HG02588 (cell line): ENCODE measurements around the gene NIPAL4.

Experiments used
- ATAC-seq: cut with Tn5 transposase; IDR thresholded peaks from one replicate; pipeline ENCODE4 v1.9.1; 2021; ENCODE audit warnings: mild to moderate bottlenecking, moderate library complexity; ENCODE audit not compliant: unreplicated experiment

Gene NIPAL4

GRCh38 chr5:157514974-157515373, 55.0 kb downstream of the NIPAL4 start:
- ATAC-seq, result no peak

DNA sequence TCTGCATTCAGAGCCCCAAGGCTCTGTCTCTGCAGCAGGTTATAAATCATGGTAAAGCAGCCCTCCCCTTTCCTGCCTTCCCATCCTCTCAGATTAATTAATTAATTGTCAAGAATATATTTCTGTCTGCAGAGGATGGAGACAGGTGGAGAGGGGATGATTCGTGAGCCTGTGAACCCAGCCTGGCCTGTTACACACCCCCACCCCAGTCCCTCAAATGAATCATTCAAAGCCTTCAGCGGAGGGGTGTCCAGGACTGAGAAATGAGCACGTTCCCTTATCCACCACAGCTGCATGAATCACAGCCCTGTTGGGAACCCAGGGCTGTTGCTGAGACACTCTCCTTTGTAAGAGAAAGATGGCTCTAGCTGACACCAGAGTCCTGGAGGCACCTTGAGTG, 56.0 kb downstream of the NIPAL4 start:
- no peak for ATAC-seq

GRCh38 chr5:157516626-157517325, 56.8 kb downstream of the NIPAL4 start:
- ATAC-seq, result no peak

DNA sequence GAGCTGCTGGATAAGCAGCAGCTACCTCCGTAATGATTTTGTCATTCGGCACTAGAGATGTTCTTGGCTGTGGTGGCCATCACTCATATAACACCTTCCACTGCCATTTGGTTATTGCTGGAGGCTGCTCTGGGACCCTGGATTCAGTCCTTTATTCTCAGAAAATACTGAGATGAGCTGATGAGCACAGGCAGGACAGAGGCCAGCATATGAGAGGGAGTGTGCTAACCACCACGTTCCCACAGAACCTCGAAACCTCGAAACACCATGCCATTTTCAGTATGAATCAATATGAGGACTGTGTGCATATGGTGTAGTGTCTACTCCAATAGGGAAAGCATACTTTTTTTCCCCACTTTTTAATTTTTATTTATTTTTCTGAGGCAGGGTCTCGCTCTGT, 59.0 kb downstream of the NIPAL4 start:
- ATAC-seq, result no peak

- peak; percentile 63 for ATAC-seq
These were observed 59.7 kb downstream of the NIPAL4 start for GRCh38 chr5:157519579-157520253.

GRCh38 chr5:157520911-157521703, 61.1 kb downstream of the NIPAL4 start:
- no peak for ATAC-seq

DNA sequence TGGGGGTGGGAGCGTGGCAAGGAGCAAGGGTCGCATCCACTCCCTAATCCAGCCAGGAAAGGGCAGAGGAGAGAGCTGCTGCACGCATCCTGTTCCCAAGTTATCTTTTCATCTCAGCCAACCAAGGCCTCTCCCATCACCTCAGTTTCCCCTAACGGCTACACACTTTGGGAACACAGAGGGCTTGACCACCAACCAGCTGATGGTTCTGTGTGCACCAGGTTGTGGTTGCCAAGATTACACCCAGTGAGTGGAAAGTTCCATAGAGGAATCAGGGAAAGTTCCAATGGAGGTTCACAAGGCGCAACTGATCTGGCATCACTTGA, 61.7 kb downstream of the NIPAL4 start:
- no peak for ATAC-seq

DNA sequence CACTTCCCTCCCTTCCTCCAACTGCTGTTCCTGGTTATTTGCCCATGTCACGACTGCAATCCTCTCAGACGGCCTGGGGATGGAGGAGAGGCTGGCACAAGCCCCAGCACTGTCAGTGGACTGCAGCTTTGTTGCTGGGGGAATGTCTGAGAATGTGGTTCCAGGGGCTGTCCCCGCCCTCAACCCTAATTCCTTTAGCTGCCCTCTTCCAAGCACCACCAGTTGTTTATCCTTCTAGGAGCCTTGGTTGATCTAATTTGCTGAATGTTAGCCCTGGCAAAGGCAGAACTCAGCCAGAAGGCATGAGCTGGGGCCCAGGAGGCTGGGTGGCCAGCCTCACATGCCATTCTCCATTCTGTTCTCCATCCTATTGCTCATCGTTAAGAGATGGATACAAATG, 64.0 kb downstream of the NIPAL4 start:
- ATAC-seq, result no peak
